ENCODE results near the gene ELMOD1.

- TF ChIP-seq CTCF (IDR thresholded peaks at IDR 0.05): no peak
- TF ChIP-seq POLR2A (IDR thresholded peaks at IDR 0.05): no peak
These were observed 29.0 kb downstream of the ELMOD1 start for GRCh38 chr11:107619926-107620325.

Measured in thyroid gland (tissue), 4 donors.